NCI-H1105 (cell line): ENCODE results near the gene ETV1.

Experiments
- DNase-seq: peaks from one replicate; lab custom pipeline; 2025; lab: John Stamatoyannopoulos, UW

ETV1 gene

DNA sequence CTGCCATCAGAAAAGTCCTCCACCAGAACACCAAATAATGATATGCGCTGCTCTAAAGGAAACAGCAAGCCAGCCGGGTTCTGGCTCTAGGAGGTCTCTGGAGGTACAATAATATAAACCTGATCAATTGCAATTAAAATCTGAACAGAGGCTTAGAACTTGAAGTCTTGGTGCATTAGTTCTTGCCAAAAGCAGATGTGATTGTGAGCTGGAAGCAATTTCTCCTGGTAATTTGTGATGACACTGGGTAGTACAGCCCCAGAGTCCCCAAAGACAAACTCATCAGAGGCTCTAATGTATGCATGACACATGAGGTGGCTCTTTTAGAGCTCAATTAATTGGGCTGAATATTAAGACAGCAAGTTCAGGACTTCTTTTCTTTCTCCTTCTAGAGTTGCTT is 3.3 kb downstream of the ETV1 start:
- no peak for DNase-seq

DNA sequence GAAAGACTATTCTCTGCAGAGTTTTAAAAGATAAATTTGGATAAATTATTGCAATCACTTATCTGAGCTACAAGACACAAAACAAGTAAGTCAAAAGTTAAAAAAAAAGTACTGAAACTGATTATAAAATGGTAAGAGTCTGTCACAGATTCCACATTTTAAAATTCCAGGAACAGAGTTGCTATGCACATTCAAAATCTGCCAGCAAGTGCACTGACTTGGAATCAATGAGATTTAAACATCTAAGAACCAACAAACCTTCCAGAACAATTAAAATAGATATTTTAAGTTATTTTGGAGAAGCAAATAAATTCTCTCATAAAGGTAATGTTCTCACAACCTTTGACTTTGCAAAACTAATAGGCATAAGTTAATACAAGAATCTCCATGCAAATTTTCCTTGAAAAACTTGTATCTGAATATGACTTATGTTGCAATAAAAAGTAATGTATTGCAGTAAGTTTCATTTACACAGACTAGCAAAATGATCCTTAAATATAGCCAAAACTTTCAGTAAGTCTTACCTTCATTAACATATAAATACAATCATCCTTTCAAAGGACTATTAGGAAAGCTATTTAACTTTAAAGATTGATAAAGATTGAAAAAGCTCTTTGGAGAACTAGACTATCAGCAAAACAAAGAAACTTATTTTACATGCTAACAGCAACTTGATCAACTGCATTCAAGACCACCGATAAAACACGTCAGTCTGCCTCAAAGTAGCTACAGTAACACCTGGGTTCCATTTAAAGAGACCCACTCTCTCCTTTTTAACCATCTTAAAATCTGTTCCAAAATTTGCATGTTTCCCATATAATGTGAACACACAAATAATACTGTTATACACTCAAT is 4.4 kb downstream of the ETV1 start:
- no peak for DNase-seq

DNA sequence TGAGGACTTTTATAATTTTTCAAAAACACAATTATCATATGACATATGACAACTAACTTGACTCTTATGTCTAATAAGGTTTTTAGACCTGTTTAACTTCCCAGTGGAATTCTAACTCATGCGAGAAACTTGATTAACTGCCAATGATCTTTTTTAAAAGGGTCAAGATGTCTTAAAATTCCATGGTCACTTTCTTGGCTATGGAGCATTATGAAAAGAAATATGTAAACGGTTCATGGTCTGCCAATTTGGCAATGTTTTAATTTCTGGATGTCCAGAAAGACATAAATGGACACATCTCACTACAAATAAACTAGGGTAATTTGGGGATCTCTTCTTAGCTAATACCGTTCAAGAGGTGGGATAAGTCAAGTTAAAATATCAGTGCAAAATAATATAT is 5.4 kb downstream of the ETV1 start:
- no peak for DNase-seq

DNA sequence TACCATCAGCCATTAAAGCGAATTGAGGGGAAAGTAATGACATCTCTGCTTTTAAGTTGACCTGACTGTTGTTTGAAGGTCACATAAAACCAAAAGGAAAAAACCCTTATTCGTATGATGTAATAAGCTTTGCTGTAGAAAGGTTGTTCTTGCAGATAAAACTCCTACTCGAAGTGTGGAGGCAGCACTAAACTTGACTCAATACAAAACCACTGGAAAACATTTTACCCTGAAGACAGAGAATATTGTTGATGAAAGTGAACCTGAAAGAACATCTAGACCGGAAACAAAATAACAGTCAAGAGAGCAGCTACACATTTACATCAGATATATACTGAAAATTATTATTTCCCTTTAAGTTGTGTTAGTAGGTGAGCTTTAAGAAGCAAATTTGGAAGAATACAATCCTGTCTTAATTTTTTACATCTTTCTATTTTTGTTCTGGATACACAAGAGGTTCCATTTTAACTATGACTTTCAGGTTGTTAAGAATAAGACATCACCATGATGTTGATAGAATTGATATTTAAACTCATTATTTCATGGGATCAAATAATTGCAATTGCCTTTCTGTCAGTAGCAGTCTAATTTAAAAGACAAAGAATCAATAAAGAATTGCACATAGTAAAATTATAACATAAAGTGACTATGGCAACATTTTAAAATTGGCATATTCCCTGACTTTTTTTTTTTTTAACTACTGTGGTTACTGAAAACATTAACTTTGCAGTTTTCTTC is 6.4 kb downstream of the ETV1 start:
- DNase-seq = no peak

DNA sequence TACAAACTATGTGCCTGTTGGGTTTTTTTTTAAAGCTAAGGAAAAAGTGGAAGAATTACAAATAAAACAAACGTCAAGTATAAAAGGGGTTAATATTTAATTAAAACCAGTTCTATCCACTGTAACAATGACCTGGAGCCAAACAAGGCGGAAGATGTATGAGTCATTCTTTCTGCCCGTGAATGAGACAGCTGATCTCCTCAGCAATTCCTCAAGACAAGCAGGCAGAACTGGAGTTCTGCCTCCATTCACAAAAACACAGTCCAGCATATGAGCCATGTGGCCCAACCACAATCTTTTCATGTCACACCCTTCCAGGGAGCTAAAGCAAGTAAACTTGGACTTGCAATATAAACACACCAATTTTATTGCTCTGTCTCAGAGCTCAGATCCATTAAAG is 8.4 kb downstream of the ETV1 start:
- DNase-seq = no peak

DNA sequence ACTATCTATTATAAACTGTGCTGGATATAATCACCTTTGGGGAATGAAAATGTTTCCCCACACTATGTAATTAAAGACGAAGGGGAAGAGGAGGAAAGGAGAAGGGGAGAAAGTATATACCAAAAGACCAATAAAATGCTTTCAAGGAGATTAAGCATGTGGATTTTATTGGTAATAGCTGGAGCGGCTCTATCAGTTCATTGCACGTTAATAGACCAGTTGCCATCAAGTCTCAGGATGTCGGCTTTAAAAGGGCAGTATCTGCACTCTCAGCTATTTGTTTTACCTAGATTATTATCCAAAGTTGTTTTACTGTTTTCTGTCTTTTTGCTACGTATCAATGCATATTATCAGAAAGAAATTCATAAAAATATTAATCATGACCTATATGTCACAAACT is 9.0 kb downstream of the ETV1 start:
- DNase-seq = no peak

DNA sequence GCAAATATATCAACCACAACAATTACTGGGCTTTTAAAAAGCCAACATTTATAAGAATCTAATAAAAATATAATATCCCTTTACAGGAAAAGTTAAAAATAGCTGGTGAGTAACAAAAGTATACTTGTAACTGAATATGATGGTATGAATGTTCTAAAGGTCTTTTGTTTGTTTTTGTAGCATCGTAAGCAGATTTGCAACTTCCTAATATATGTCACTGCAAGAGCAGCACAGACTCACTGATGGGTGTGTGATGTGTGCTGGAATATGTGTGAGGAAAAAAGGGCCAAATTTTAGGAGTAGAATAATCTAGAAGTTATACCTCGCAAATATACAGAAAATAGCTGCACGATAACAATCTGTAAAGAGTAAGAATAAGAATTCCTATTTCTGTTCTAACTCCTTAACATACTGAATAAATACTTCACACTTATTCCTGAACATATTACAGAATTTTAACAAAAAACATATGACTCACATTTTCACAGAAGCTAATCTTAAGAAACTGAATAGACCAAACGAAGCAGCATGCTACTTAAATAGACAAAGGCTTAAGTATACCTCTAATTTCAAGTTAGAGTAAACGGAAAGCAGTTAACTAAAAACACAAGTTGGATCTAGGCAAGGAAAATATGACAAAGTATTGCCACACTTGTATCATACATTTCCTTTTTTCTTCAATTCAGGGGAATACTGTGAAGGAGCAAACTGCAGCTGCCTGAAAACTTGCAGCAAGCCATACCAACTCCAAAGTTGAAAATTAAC is 9.6 kb downstream of the ETV1 start:
- DNase-seq = no peak

DNA sequence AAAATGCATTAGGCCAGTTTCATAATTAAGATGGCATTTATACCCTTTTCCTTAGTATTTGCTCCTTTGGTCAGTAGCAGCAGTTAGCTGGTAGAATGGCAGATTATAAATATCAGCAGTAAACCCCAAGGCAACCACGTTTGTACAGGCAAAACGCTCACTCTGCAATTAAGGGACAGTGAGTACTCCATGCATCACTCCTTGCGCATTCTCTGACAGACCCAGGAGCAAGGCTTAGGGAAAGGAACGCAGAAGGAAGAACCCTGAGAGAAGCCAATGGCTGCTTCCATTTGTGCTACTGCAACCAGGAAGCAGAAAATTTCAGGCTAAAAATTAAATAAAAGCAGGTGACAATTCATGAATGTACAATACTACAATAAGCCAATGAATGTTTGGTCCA is 12.9 kb downstream of the ETV1 start:
- DNase-seq = no peak

DNA sequence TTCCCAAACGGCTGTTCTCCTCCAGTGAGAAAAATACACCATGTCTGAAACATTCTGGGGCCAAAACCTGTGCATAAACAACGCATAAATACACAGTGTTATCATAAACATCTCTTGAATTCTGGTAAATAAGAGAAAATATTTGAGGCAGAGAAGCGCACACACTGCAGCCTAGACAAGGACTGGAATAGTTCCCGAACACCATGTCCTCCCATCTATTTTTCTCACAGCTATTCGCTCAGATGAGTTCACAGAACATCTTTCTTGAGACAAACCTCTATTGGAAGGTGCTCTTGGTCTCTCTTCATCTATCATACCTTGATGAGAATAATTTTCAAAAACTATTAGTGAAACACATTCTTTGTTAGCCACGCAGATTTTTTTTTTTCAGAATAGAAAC is 24.4 kb downstream of the ETV1 start:
- no peak for DNase-seq

DNA sequence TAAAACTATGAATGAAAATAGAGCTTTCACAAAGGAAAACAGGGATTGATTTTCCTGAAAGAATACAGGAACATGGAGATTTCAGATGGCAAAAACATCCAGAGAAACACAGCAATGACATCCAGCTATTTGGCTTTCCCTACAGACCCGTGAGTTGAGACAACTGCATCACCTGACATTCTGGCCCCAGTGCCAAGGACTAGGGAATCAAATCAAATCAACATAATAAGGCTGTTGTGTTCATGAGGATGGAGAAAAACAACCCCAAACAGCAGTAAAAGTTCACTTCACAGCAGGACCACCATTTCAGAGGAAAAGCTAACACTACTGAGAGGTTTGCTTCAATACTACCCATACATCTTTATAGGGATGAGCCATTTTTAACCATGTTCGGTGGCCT is 25.5 kb downstream of the ETV1 start:
- DNase-seq = no peak

DNA sequence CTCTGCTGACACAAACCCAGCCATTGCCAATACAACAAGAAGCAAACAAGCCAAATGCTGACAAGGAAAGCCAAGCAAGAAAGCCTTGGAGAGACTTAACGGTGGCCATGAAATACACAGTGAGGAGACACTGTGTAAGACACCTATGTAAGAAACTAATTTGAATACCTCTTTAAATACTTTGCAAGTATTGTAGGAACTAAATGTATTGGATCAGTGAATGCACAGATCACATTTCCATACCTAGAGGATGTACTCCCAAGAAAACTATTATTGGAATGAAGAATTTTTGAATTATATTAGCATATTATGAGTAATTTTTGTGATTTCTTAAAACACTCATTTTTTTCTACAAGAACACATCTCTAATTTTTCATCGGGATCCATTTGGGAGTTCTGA is 34.0 kb downstream of the ETV1 start:
- no peak for DNase-seq

DNA sequence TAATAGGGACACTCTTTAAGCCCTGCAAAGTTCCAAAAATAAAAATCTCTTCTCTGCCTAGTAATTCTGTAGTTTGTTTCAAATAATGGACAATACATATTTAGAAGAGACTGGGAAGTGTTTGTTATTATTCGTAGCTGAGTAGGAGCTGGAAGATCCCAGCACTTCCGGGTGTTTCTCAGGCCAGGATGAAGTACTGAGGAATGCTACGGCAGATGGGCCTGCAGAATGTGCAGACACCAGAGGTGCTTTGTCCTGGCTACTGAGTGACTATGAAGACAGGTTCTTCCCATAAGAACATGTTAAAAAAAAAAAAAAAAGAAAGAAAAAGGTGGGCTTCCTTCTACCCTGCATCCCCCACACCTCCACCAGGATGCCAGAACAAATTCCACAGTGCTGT is 36.1 kb downstream of the ETV1 start:
- no peak for DNase-seq

DNA sequence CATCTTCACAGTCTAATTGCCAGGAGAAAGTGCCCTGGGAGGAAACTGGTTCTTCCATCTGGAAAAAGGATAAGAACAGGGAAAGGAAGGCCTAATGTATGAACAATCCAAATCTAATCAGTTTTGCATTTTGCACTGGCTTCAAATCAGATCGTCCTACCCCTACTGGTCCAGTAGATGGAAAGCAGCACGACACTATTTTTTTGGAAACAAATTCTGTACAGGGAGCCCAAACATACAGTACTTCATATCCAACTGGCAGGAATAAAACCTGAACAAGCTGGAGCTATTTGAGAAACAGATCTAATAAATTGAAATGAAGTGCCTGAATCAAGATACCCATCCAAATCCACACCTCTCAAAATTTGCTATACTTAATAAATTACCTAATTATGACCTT is 36.5 kb downstream of the ETV1 start:
- no peak for DNase-seq

DNA sequence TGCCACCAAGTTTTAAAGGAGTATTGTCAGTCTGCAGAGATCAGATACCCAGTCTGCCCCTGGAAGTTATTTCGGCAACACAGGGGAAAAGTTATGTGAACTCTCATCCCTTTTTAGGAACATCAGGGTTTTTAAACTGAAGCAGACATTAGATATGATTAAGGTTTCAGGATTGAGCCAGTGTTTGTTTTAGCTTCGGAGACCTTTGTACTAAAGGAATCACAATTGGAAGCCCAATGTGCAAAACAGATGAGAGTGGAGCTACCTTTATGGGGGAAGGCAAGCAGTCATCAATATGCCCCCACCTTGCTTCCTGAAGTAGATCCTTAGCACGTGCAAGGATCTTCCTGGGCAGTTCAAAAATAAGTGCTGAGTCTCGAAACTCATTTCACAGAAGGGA is 39.5 kb downstream of the ETV1 start:
- DNase-seq = no peak

DNA sequence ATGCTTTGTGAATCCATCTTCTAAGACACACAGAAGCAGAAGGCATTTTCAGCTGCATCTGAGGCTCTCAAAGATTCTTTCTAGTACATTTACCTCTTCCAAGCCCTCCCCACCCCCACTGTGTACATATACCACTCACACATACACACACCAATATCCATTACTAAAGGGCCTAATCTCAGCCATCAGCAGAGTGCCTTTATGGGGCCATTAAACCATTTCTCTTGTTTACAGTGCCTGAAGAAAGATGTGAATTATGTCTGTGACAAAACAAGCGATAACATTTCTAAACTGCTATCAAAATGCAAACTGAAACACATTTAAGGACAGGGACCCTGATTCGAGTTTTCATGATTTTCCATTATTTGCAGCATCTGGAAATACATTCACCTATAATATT is 40.0 kb downstream of the ETV1 start:
- DNase-seq = peak; percentile 35

DNA sequence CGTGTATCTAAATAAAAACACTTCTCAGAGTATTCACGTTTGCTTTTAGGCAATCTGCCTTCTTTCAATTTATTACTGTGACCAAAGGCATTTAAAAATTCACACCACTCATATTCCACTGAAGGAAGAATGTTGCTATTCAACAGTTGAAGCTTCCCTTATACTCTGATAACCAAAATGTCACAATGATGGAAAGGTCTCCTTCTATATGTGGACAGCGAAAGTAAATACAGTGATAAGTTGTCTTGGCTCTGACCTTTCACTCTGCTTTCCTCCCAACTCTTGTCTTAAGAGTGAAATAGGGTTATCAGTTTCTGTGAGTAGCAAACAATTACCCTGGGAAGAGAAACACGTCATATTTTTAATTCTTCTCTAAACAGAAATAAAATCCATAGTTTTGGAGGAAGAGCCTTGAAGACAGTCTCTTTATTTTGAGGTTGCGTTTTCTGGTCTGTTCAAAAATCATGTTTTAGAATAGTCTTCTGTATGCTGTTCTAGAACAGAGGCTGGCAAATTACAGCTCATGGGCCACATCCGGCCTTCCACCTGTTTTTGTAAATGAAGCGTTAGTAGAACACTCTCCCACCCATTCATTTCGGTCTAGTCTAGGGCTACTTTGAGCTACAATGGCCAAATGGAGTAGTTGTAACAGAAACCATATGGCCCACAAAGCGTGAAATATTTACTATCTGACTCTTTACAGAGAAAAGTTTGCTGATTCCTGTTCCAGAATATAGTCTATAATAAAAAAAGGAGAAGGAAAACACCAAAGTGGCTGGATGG is 41.3 kb downstream of the ETV1 start:
- no peak for DNase-seq

DNA sequence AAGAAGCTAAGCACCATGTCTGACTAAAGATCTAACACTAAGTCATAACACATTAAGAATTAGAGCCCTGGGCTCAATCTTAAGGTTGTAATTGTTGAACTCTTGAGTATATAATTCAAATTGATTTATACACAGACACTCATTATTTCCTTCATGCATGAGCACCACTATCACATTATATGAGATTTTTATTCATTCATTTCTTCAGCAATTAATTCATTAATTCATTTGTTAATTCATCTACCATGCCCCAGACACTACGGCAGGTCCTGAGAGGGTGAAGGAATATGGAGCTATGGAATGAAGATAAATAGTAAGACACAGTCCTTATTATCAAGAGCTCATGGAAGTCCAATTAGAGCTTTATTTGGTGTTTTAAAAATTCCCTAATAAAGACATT is 41.9 kb downstream of the ETV1 start:
- DNase-seq = no peak

DNA sequence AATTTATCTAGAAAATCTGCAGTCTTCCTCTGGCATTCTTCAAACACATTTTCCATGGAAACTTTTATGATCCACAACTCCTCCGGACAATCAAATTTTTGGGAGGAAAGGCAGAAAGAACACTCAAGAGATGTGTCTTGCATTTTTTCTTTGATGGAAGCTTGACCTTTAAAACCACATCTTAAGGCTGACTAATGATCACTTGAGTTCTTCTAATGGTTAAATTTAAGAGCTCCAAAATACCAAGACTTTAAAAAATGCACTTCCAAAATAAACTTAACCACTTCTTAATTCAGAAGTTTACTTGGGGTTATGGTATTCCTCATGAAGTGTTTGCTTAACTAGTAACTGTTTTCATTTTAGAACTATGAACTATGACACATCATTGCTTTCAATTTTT is 43.3 kb downstream of the ETV1 start:
- no peak for DNase-seq

DNA sequence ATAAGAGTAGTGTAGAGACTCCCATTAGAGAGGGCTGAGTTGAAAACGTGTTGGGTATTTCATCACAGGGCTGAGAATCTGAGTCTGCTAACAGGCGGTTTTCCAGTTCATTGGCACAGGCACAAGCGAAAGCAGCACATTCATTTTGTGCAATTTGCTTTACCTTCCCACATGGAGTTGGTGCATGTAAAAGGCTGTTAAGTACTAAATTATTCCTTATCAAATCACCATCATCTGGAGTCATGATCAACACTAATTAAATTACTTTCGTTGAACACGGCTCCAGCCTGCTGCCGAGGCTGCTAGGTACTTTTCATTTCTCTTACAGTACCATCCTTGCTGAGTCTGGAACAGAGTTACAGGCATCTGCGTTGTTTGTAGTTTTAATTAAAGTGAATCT is 43.8 kb downstream of the ETV1 start:
- DNase-seq = peak; percentile 83

DNA sequence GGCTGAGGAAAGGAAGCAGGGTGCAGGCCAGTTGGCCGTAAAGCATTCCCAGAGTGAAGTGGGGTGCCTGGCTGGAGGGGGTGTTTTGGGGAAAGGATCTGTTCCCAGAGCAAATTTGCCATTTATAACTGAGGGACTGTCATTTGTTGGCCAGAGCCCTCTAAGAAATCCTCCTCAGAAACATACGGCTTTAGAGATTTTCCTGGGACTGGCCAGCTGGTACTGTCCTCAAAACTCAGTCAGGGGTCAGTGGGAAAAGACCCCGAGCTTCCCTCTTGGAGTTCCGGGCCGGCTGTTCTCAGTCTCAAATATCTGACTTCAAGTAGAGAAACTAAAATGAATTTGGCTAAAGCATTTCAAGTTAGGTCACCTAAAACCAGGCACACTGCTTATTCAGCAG is 55.9 kb downstream of the ETV1 start:
- no peak for DNase-seq

DNA sequence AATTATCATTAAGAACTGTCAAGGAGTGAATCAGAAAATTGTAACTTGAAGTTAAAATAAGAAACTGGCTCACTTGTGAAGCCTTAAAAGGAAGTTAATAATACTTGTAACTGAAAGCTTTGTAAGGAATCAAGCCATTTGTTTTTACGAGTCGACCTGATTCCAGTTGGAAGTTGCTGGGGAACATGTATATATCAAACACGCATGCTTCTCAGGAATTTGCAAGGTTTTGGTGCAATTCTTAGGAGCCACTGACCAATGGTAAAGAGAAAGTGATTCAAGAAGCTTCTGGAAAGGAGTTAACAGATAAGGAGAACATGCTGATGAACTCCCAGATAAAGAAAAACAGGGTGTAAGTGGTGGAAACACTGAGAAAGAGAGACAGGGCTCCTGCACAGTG is 56.4 kb downstream of the ETV1 start:
- DNase-seq = no peak

DNA sequence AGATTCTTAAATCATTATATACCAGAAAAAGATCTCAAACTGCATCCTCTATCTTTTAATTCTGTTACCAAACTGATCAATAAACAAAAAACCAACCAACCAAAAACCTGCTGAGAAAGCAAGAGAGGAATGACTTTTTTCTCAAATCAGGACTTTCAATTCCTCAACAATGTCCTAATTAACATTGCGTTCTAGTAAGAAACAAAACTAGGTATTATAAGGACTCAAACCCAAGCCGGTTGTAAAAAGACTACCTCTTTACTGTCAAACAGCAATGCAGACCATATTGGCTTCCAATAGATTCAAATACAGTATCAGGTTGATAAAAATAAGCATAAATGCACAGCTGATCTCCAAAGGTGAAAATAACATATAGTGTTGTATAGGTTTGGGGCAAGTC is 57.3 kb downstream of the ETV1 start:
- no peak for DNase-seq
